Measurements from ENCODE around the gene RASSF5.

DNA sequence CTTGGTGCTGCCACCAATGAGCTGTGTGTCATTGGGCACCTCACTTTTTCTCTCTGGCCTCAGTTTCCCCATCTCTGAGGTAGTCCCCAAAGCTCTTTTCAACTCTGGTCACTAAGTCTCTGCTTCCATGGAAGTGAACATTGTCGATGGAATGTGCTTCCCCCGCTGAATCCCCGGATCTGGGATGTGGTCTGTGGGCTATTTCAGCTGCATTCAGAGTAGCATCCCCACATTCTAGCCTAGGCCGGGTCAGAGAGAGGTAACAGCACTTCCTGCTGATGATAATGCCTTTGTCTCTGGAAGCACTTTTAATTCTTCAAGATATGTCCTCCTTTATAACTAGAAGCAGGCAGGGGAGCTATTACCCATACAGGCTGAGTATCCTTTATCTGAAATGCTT, 29.8 kb downstream of the RASSF5 start:
- TF ChIP-seq EZH2 (IDR thresholded peaks at IDR 0.05; ENCODE audit: low read depth, unreplicated experiment), result no peak
- no peak for TF ChIP-seq CTCF (conservative IDR thresholded peaks at IDR 0.05; ENCODE audit: low read depth in 2 of 2)
- TF ChIP-seq CREB1 (CRISPR knock-in tag; IDR thresholded peaks at IDR 0.05; ENCODE audit: low read depth), result no peak
- TF ChIP-seq POLR2AphosphoS5 (IDR thresholded peaks at IDR 0.05; ENCODE audit: low read depth), result no peak
- TF ChIP-seq EZH2phosphoT487 (IDR thresholded peaks at IDR 0.05; ENCODE audit: unreplicated experiment), result no peak
- TF ChIP-seq ZNF114 (CRISPR knock-in tag; IDR thresholded peaks at IDR 0.05), result no peak
- TF ChIP-seq, protein P1, sequence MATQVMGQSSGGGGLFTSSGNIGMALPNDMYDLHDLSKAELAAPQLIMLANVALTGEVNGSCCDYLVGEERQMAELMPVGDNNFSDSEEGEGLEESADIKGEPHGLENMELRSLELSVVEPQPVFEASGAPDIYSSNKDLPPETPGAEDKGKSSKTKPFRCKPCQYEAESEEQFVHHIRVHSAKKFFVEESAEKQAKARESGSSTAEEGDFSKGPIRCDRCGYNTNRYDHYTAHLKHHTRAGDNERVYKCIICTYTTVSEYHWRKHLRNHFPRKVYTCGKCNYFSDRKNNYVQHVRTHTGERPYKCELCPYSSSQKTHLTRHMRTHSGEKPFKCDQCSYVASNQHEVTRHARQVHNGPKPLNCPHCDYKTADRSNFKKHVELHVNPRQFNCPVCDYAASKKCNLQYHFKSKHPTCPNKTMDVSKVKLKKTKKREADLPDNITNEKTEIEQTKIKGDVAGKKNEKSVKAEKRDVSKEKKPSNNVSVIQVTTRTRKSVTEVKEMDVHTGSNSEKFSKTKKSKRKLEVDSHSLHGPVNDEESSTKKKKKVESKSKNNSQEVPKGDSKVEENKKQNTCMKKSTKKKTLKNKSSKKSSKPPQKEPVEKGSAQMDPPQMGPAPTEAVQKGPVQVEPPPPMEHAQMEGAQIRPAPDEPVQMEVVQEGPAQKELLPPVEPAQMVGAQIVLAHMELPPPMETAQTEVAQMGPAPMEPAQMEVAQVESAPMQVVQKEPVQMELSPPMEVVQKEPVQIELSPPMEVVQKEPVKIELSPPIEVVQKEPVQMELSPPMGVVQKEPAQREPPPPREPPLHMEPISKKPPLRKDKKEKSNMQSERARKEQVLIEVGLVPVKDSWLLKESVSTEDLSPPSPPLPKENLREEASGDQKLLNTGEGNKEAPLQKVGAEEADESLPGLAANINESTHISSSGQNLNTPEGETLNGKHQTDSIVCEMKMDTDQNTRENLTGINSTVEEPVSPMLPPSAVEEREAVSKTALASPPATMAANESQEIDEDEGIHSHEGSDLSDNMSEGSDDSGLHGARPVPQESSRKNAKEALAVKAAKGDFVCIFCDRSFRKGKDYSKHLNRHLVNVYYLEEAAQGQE (IDR thresholded peaks at IDR 0.05; ENCODE audit: unreplicated experiment), result no peak
- TF ChIP-seq STAT1 (IDR thresholded peaks at IDR 0.05; ENCODE audit: unreplicated experiment), result no peak
- TF ChIP-seq JUNB (IDR thresholded peaks at IDR 0.05; ENCODE audit: unreplicated experiment), result no peak
- no peak for TF ChIP-seq ETS1 (IDR thresholded peaks at IDR 0.05)
- TF ChIP-seq ZNF331 (CRISPR knock-in tag; IDR thresholded peaks at IDR 0.05; ENCODE audit: low read depth), result no peak
